Measurements from ENCODE around the gene TMEM63B. TPM values are rescaled to one million over a fixed set of nuclear protein-coding genes. Genes with fewer than 3 reads are reported as not detected.

Gene TMEM63B
- total RNA-seq, 2 experiments from 2014 or later = 7.8 to 8.3 TPM

- Mint-ChIP-seq H3K27ac (no peak overlapping the region), H3K27me3 (ENCODE audit: low read depth) (peaks cover 4% of the 10 kb centered on the region), H3K4me1 (ENCODE audit: low read depth) (no peaks in the 10 kb centered on the region), H3K9me3 (no peaks in the 10 kb centered on the region), H3K36me3 (ENCODE audit: low read depth) (no peaks in the 10 kb centered on the region), H3K4me3 (no peak overlapping the region)
- CTCF ChIA-PET = interaction anchor here (0.8 to 1.9 kb wide), 6 partner anchors 7 to 166 kb away, joined by 3 to 5 read pairs (median 3); partner anchors contain the start of gene AARS2
- intact Hi-C loops (cut with micrococcal nuclease) = loop anchor here (5.0 kb wide), 1 partner anchor 52 kb away; the partner anchor contains the start of gene SLC29A1
- no peak for DNase-seq
Observed at GRCh38 chr6:44169886-44170570, 42.7 kb downstream of the TMEM63B start.

GRCh38 chr6:44171899-44172546, 44.7 kb downstream of the TMEM63B start:
- Mint-ChIP-seq H3K36me3 (ENCODE audit: low read depth) (no peaks in the 10 kb centered on the region), H3K27ac (no peak overlapping the region), H3K9me3 (no peaks in the 10 kb centered on the region), H3K4me3 (no peak overlapping the region), H3K4me1 (ENCODE audit: low read depth) (peaks cover 4% of the 10 kb centered on the region), H3K27me3 (ENCODE audit: low read depth) (peaks cover 6% of the 10 kb centered on the region)
- intact Hi-C loops (cut with micrococcal nuclease) = loop anchor here (1.0 to 5.0 kb wide), 6 partner anchors 50 to 285 kb away; partner anchors contain the start of genes NFKBIE, SLC29A1 and SLC35B2
- CTCF ChIA-PET = interaction anchor here (1.0 to 2.1 kb wide), 21 partner anchors 11 to 124 kb away, joined by 3 to 14 read pairs (median 5); partner anchors contain the start of genes HSP90AB1 and SLC35B2
- no peak for DNase-seq

GRCh38 chr6:44172731-44173500, 45.6 kb downstream of the TMEM63B start:
- Mint-ChIP-seq H3K9me3 (no peaks in the 10 kb centered on the region), H3K27me3 (ENCODE audit: low read depth) (peaks cover 6% of the 10 kb centered on the region), H3K36me3 (ENCODE audit: low read depth) (no peaks in the 10 kb centered on the region), H3K4me1 (ENCODE audit: low read depth) (peaks cover 4% of the 10 kb centered on the region), H3K4me3 (no peak overlapping the region), H3K27ac (no peak overlapping the region)
- CTCF ChIA-PET = interaction anchor here (0.5 to 2.1 kb wide), 29 partner anchors 9 to 166 kb away, joined by 3 to 14 read pairs (median 5); partner anchors contain the start of genes HSP90AB1 and SLC35B2
- intact Hi-C loops (cut with micrococcal nuclease) = loop anchor here (1.0 to 5.0 kb wide), 6 partner anchors 49 to 284 kb away; partner anchors contain the start of genes NFKBIE, SLC29A1 and SLC35B2
- peak; percentile 89 for DNase-seq

- no peak overlapping the region for H3K4me3 Mint-ChIP-seq
- H3K9me3 Mint-ChIP-seq = no peaks in the 10 kb centered on the region
- intact Hi-C loops (cut with micrococcal nuclease) = no loop called here
- H3K27me3 Mint-ChIP-seq (ENCODE audit: low read depth) = peaks cover 6% of the 10 kb centered on the region
- peaks cover 4% of the 10 kb centered on the region for H3K4me1 Mint-ChIP-seq (ENCODE audit: low read depth)
- DNase-seq = no peak
- H3K27ac Mint-ChIP-seq = no peak overlapping the region
- CTCF ChIA-PET = interaction anchor here (0.8 to 1.2 kb wide), 2 partner anchors 92 to 120 kb away, joined by 3 read pairs; no protein-coding TSS in a partner anchor
- H3K36me3 Mint-ChIP-seq (ENCODE audit: low read depth) = no peaks in the 10 kb centered on the region
Observed at GRCh38 chr6:44176130-44176761, 48.9 kb downstream of the TMEM63B start.

GRCh38 chr6:44176762-44177509, 49.6 kb downstream of the TMEM63B start:
- no peaks in the 10 kb centered on the region for H3K9me3 Mint-ChIP-seq
- H3K27me3 Mint-ChIP-seq (ENCODE audit: low read depth) = peaks cover 6% of the 10 kb centered on the region
- peak; percentile 30 for DNase-seq
- CTCF ChIA-PET = interaction anchor here (0.6 to 1.5 kb wide), 4 partner anchors 8 to 120 kb away, joined by 3 to 4 read pairs (median 3); no protein-coding TSS in a partner anchor
- no peaks in the 10 kb centered on the region for H3K36me3 Mint-ChIP-seq (ENCODE audit: low read depth)
- H3K4me3 Mint-ChIP-seq = no peak overlapping the region
- intact Hi-C loops (cut with micrococcal nuclease) = no loop called here
- H3K4me1 Mint-ChIP-seq (ENCODE audit: low read depth) = peaks cover 4% of the 10 kb centered on the region
- H3K27ac Mint-ChIP-seq = no peak overlapping the region

- Mint-ChIP-seq H3K36me3 (ENCODE audit: low read depth) (no peaks in the 10 kb centered on the region), H3K9me3 (no peaks in the 10 kb centered on the region), H3K4me1 (ENCODE audit: low read depth) (peaks cover 4% of the 10 kb centered on the region), H3K27ac (no peak overlapping the region), H3K27me3 (ENCODE audit: low read depth) (peaks cover 2% of the 10 kb centered on the region), H3K4me3 (no peak overlapping the region)
- no peak for DNase-seq
- intact Hi-C loops (cut with micrococcal nuclease) = no loop called here
- CTCF ChIA-PET = interaction anchor here (0.6 to 1.5 kb wide), 3 partner anchors 9 to 67 kb away, joined by 3 to 4 read pairs (median 3); no protein-coding TSS in a partner anchor
Observed at GRCh38 chr6:44177691-44178423, 50.5 kb downstream of the TMEM63B start.

- intact Hi-C loops (cut with micrococcal nuclease) = no loop called here
- H3K36me3 Mint-ChIP-seq (ENCODE audit: low read depth) = no peaks in the 10 kb centered on the region
- no peak overlapping the region for H3K4me3 Mint-ChIP-seq
- no peaks in the 10 kb centered on the region for H3K9me3 Mint-ChIP-seq
- DNase-seq = no peak
- peaks cover 4% of the 10 kb centered on the region for H3K4me1 Mint-ChIP-seq (ENCODE audit: low read depth)
- no peak overlapping the region for H3K27ac Mint-ChIP-seq
- CTCF ChIA-PET = no interaction called here
- peaks cover 2% of the 10 kb centered on the region for H3K27me3 Mint-ChIP-seq (ENCODE audit: low read depth)
Observed at GRCh38 chr6:44178424-44179071, 51.2 kb downstream of the TMEM63B start.

- Mint-ChIP-seq H3K4me1 (ENCODE audit: low read depth) (peaks cover 4% of the 10 kb centered on the region), H3K27me3 (ENCODE audit: low read depth) (peaks cover 2% of the 10 kb centered on the region), H3K36me3 (ENCODE audit: low read depth) (no peaks in the 10 kb centered on the region), H3K9me3 (no peaks in the 10 kb centered on the region), H3K27ac (no peak overlapping the region), H3K4me3 (no peak overlapping the region)
- intact Hi-C loops (cut with micrococcal nuclease) = no loop called here
- no peak for DNase-seq
- CTCF ChIA-PET = no interaction called here
Observed at GRCh38 chr6:44179072-44179536, 51.8 kb downstream of the TMEM63B start.

- Mint-ChIP-seq H3K27me3 (ENCODE audit: low read depth) (peaks cover 2% of the 10 kb centered on the region), H3K4me1 (ENCODE audit: low read depth) (peaks cover 4% of the 10 kb centered on the region), H3K4me3 (no peak overlapping the region), H3K9me3 (no peaks in the 10 kb centered on the region), H3K27ac (no peak overlapping the region), H3K36me3 (ENCODE audit: low read depth) (no peaks in the 10 kb centered on the region)
- no peak for DNase-seq
- intact Hi-C loops (cut with micrococcal nuclease) = no loop called here
- CTCF ChIA-PET = interaction anchor here (1.5 kb wide), 1 partner anchor 77 kb away, joined by 4 read pairs; no protein-coding TSS in a partner anchor
Observed at GRCh38 chr6:44179648-44180047, 52.3 kb downstream of the TMEM63B start.

- CTCF ChIA-PET = interaction anchor here (1.5 kb wide), 1 partner anchor 76 kb away, joined by 4 read pairs; no protein-coding TSS in a partner anchor
- no peak for DNase-seq
- Mint-ChIP-seq H3K36me3 (ENCODE audit: low read depth) (no peaks in the 10 kb centered on the region), H3K4me3 (no peak overlapping the region), H3K9me3 (no peaks in the 10 kb centered on the region), H3K27ac (no peak overlapping the region), H3K4me1 (ENCODE audit: low read depth) (peaks cover 4% of the 10 kb centered on the region), H3K27me3 (ENCODE audit: low read depth) (peaks cover 6% of the 10 kb centered on the region)
- intact Hi-C loops (cut with micrococcal nuclease) = no loop called here
Observed at GRCh38 chr6:44180406-44180805, 53.1 kb downstream of the TMEM63B start.

Data from activated naive CD4-positive, alpha-beta T cell treated with anti-CD3 and anti-CD28 coated beads for 36 hours (primary cell).